ENCODE results near the gene TSPAN1. TPM values are rescaled to one million over a fixed set of nuclear protein-coding genes. Genes with fewer than 3 reads are reported as not detected.

The TSPAN1 gene
- total and polyA plus RNA-seq, 8 donors = 2.1 to 12.4 (median 6.4) TPM

DNA sequence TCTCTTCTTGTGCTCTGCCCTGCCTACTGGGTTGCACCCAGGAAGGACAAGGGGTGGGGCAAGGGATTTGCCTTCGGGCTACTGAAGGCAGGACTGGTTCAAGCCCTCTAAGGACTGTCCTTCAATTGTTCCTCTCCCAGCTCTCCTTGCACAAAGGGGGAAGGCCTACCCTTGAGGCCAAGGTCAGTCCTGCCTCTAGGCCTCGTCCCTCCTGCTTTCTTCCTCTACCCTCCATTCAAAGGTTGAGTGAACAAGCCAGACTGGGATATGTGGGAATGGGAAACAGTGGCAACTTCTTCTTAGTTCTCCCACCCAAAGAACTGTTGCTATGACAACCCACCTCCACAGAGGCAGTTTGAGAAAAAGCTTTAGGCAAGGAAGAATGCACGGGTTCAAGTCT, 30.9 kb downstream of the TSPAN1 start:
- Histone ChIP-seq H3K4me1 (no peaks in the 10 kb centered on the region), H3K9me3 (no peaks in the 10 kb centered on the region), H3K36me3 (no peaks in the 10 kb centered on the region), H3K27ac (no peak overlapping the region), H3K27me3 (no peaks in the 10 kb centered on the region), H3K4me3 (no peak overlapping the region)
- ATAC-seq (no peak), DNase-seq (no peak), FAIRE-seq (no peak)
- intact Hi-C loops (cut with DNase I) = no loop called here
- WGBS, 2 donors = 25 to 40% methylated on average over 3 of the region's 3 CpGs
- TF ChIP-seq, protein P1, sequence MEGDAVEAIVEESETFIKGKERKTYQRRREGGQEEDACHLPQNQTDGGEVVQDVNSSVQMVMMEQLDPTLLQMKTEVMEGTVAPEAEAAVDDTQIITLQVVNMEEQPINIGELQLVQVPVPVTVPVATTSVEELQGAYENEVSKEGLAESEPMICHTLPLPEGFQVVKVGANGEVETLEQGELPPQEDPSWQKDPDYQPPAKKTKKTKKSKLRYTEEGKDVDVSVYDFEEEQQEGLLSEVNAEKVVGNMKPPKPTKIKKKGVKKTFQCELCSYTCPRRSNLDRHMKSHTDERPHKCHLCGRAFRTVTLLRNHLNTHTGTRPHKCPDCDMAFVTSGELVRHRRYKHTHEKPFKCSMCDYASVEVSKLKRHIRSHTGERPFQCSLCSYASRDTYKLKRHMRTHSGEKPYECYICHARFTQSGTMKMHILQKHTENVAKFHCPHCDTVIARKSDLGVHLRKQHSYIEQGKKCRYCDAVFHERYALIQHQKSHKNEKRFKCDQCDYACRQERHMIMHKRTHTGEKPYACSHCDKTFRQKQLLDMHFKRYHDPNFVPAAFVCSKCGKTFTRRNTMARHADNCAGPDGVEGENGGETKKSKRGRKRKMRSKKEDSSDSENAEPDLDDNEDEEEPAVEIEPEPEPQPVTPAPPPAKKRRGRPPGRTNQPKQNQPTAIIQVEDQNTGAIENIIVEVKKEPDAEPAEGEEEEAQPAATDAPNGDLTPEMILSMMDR (IDR thresholded peaks at IDR 0.05) = no peak

DNA sequence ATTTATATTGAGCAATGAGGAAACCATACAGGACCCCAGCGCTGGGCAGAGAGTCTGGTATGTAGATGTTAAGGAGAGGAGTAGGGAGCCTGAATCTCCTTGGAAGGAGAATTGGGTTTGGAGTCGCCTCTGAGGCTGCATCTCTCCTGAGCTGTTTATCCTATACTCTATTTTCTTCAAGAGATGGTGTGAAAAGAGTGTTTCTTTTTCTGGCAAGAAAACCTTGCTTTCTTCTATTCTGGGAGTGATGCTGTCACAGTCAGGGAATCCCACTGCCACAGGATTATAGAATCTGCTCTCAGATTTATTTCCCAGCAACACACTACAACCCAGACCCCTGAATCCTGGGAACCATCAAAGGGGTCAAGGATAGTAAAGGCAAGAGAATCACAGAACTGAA, 31.5 kb downstream of the TSPAN1 start:
- ATAC-seq = no peak

DNA sequence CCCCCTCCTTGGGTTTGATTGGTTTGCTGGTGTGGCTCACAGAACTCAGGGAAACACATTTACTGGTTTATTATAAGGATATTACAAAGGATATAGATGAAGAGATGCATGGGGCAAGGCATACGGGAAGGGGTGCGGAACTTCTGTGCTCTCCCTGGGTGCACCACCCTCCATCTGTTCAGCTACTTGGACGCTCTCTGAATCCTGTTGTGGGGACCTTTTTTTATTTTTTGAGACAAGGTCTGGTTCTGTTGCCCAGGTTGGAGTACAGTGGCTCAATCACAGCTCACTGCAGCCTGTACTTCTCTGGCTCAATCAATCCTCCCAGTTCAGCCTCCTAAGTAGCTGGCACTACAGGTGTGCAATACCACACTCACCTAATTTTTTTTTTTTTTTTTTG, 35.7 kb downstream of the TSPAN1 start:
- Histone ChIP-seq H3K27me3 (no peaks in the 10 kb centered on the region), H3K36me3 (no peaks in the 10 kb centered on the region), H3K4me1 (no peaks in the 10 kb centered on the region), H3K27ac (no peak overlapping the region), H3K4me3 (no peak overlapping the region), H3K9me3 (no peaks in the 10 kb centered on the region)
- DNase-seq = no peak
- no peak for ATAC-seq
- FAIRE-seq = no peak
- 83 to 86% methylated on average over 3 of the region's 3 CpGs for WGBS, 2 donors
- TF ChIP-seq, protein P1 (IDR thresholded peaks at IDR 0.05) = no peak
- intact Hi-C loops (cut with DNase I) = no loop called here

More for the DNA sequence above, 31.5 kb downstream of the TSPAN1 start:
- Histone ChIP-seq H3K4me1 (no peaks in the 10 kb centered on the region), H3K27me3 (no peaks in the 10 kb centered on the region), H3K9me3 (no peaks in the 10 kb centered on the region), H3K36me3 (no peaks in the 10 kb centered on the region), H3K27ac (no peak overlapping the region), H3K4me3 (no peak overlapping the region)
- intact Hi-C loops (cut with DNase I) = no loop called here
- FAIRE-seq (no peak), DNase-seq (no peak)
- TF ChIP-seq, protein P1 (IDR thresholded peaks at IDR 0.05) = no peak
- 78 to 88% methylated on average over 2 of the region's 2 CpGs for WGBS, 2 donors

DNA sequence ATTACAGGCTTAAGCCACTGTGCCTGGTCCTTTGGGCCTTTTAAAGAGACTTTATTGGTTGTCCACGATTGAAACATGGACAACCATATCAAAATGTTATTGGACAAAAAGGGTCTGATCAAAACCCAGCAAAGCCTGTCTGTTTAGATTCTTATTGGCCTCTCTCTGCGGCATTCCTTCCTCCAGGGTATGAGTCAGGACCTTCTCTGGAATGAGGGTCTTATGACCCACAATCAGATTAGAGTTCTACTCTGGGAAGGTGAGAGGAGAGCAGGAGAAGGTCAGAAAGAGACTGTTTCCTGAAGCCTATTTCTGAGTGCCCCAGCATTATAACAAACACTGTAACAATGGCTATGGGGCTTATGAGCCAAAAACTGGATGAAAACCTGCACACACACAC, 36.2 kb downstream of the TSPAN1 start:
- Histone ChIP-seq H3K9me3 (no peaks in the 10 kb centered on the region), H3K27ac (no peak overlapping the region), H3K27me3 (no peaks in the 10 kb centered on the region), H3K4me1 (no peaks in the 10 kb centered on the region), H3K4me3 (no peak overlapping the region), H3K36me3 (no peaks in the 10 kb centered on the region)
- DNase-seq = no peak
- FAIRE-seq = no peak
- intact Hi-C loops (cut with DNase I) = no loop called here
- TF ChIP-seq, protein P1 (IDR thresholded peaks at IDR 0.05) = no peak
- no peak for ATAC-seq
- WGBS, 2 donors = 61 to 64% methylated on average over 2 of the region's 2 CpGs

DNA sequence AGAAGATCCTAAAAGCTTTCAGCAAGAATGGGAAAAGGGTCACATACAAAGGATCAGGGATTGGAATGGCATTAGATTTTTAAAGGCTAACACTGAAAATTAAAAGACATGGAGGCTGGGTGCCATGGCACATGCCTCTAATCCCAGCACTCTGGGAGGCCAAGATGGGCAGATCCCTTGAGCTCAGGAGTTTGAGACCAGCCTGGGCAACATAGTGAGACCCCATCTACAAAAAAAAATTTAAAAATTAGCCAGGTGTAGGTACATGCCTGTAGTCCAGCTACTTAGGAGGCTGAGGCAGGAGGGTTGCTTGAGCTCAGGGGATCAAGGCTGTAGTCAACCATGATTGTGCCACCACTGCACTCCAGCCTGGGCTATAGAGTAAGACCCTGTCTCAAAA, 40.6 kb downstream of the TSPAN1 start:
- Histone ChIP-seq H3K4me3 (no peak overlapping the region), H3K36me3 (no peaks in the 10 kb centered on the region), H3K27me3 (no peaks in the 10 kb centered on the region), H3K9me3 (no peaks in the 10 kb centered on the region), H3K4me1 (no peaks in the 10 kb centered on the region), H3K27ac (no peak overlapping the region)
- TF ChIP-seq, protein P1 (IDR thresholded peaks at IDR 0.05) = no peak
- FAIRE-seq = no peak
- DNase-seq = no peak
- ATAC-seq = no peak
- intact Hi-C loops (cut with DNase I) = no loop called here
